Measurements from ENCODE around the gene MYO5C.
"Not testable (repeated sequence)": the region's sequence is repeated elsewhere in the genome, so short reads cannot be mapped to it uniquely, and the experiment has no call there.

Gene MYO5C

GRCh38 chr15:52180196-52180835 lies 115.3 kb downstream of the MYO5C start:
- H3K4me3 ChIP-seq (ENCODE audit: low read length) = peak overlapping the region; percentile 91
- no peak for DNase-seq (ENCODE audit: low read depth)
- H3K9ac ChIP-seq (ENCODE audit: low read length) = peak overlapping the region; percentile 84
- no peaks in the 10 kb centered on the region for H3K4me1 ChIP-seq (ENCODE audit: control insufficient read depth, insufficient read depth, low read length)
- H3K36me3 ChIP-seq (ENCODE audit: control insufficient read depth, insufficient read depth, low read length, severe bottlenecking) = no peaks in the 10 kb centered on the region
- no peaks in the 10 kb centered on the region for H3K27me3 ChIP-seq (replicated peaks; ENCODE audit: control insufficient read depth, insufficient read depth, low read length)
- no peaks in the 10 kb centered on the region for H3K9me3 ChIP-seq (ENCODE audit: control insufficient read depth, low read length)

- H3K4me1 ChIP-seq (ENCODE audit: control insufficient read depth, insufficient read depth, low read length) = no peaks in the 10 kb centered on the region
- H3K9ac ChIP-seq (ENCODE audit: low read length) = peak overlapping the region; percentile 84
- peak; percentile 88 for DNase-seq (ENCODE audit: low read depth)
- no peaks in the 10 kb centered on the region for H3K36me3 ChIP-seq (ENCODE audit: control insufficient read depth, insufficient read depth, low read length, severe bottlenecking)
- H3K27me3 ChIP-seq (replicated peaks; ENCODE audit: control insufficient read depth, insufficient read depth, low read length) = no peaks in the 10 kb centered on the region
- no peaks in the 10 kb centered on the region for H3K9me3 ChIP-seq (ENCODE audit: control insufficient read depth, low read length)
- H3K4me3 ChIP-seq (ENCODE audit: low read length) = peak overlapping the region; percentile 91
Observed at GRCh38 chr15:52179278-52180195, 116.1 kb downstream of the MYO5C start.

GRCh38 chr15:52178765-52179164 lies 116.8 kb downstream of the MYO5C start:
- Histone ChIP-seq H3K27me3 (replicated peaks; ENCODE audit: control insufficient read depth, insufficient read depth, low read length) (no peaks in the 10 kb centered on the region), H3K4me3 (ENCODE audit: low read length) (peak overlapping the region; percentile 91)
- peak; percentile 42 for DNase-seq (ENCODE audit: low read depth)

GRCh38 chr15:52172869-52173268 lies 122.7 kb downstream of the MYO5C start:
- H3K4me3 ChIP-seq (ENCODE audit: low read length) = no peak overlapping the region
- H3K27me3 ChIP-seq (replicated peaks; ENCODE audit: control insufficient read depth, insufficient read depth, low read length) = no peaks in the 10 kb centered on the region
- H3K4me1 ChIP-seq (ENCODE audit: control insufficient read depth, insufficient read depth, low read length) = no peaks in the 10 kb centered on the region
- H3K9me3 ChIP-seq (ENCODE audit: control insufficient read depth, low read length) = no peaks in the 10 kb centered on the region
- H3K36me3 ChIP-seq (ENCODE audit: control insufficient read depth, insufficient read depth, low read length, severe bottlenecking) = no peaks in the 10 kb centered on the region
- H3K9ac ChIP-seq (ENCODE audit: low read length) = no peak overlapping the region
- no peak for DNase-seq (ENCODE audit: low read depth)

More at GRCh38 chr15:52178765-52179164, 116.8 kb downstream of the MYO5C start:
- Histone ChIP-seq H3K9ac (ENCODE audit: low read length) (peak overlapping the region; percentile 84), H3K9me3 (ENCODE audit: control insufficient read depth, low read length) (no peaks in the 10 kb centered on the region), H3K36me3 (ENCODE audit: control insufficient read depth, insufficient read depth, low read length, severe bottlenecking) (no peaks in the 10 kb centered on the region), H3K4me1 (ENCODE audit: control insufficient read depth, insufficient read depth, low read length) (no peaks in the 10 kb centered on the region)

GRCh38 chr15:52171807-52172206 lies 123.8 kb downstream of the MYO5C start:
- no peaks in the 10 kb centered on the region for H3K36me3 ChIP-seq (ENCODE audit: control insufficient read depth, insufficient read depth, low read length, severe bottlenecking)
- H3K4me3 ChIP-seq (ENCODE audit: low read length) = no peak overlapping the region
- H3K9me3 ChIP-seq (ENCODE audit: control insufficient read depth, low read length) = no peaks in the 10 kb centered on the region
- no peaks in the 10 kb centered on the region for H3K4me1 ChIP-seq (ENCODE audit: control insufficient read depth, insufficient read depth, low read length)
- no peak for DNase-seq (ENCODE audit: low read depth)
- no peaks in the 10 kb centered on the region for H3K27me3 ChIP-seq (replicated peaks; ENCODE audit: control insufficient read depth, insufficient read depth, low read length)
- H3K9ac ChIP-seq (ENCODE audit: low read length) = no peak overlapping the region

GRCh38 chr15:52171386-52171785 lies 124.2 kb downstream of the MYO5C start:
- H3K4me1 ChIP-seq (ENCODE audit: control insufficient read depth, insufficient read depth, low read length) = no peaks in the 10 kb centered on the region
- H3K9me3 ChIP-seq (ENCODE audit: control insufficient read depth, low read length) = no peaks in the 10 kb centered on the region
- no peaks in the 10 kb centered on the region for H3K36me3 ChIP-seq (ENCODE audit: control insufficient read depth, insufficient read depth, low read length, severe bottlenecking)
- no peak overlapping the region for H3K4me3 ChIP-seq (ENCODE audit: low read length)
- H3K9ac ChIP-seq (ENCODE audit: low read length) = no peak overlapping the region
- H3K27me3 ChIP-seq (replicated peaks; ENCODE audit: control insufficient read depth, insufficient read depth, low read length) = no peaks in the 10 kb centered on the region
- peak; percentile 12 for DNase-seq (ENCODE audit: low read depth)

GRCh38 chr15:52170199-52170598 lies 125.4 kb downstream of the MYO5C start:
- not testable (repeated sequence) for H3K4me1 ChIP-seq (ENCODE audit: control insufficient read depth, insufficient read depth, low read length); H3K27me3 ChIP-seq (replicated peaks; ENCODE audit: control insufficient read depth, insufficient read depth, low read length); H3K36me3 ChIP-seq (ENCODE audit: control insufficient read depth, insufficient read depth, low read length, severe bottlenecking); H3K9me3 ChIP-seq (ENCODE audit: control insufficient read depth, low read length); H3K9ac ChIP-seq (ENCODE audit: low read length); DNase-seq (ENCODE audit: low read depth); H3K4me3 ChIP-seq (ENCODE audit: low read length)

GRCh38 chr15:52165494-52166131 lies 130.0 kb downstream of the MYO5C start:
- not testable (repeated sequence) for H3K4me1 ChIP-seq (ENCODE audit: control insufficient read depth, insufficient read depth, low read length); H3K9me3 ChIP-seq (ENCODE audit: control insufficient read depth, low read length); DNase-seq (ENCODE audit: low read depth); H3K4me3 ChIP-seq (ENCODE audit: low read length); H3K9ac ChIP-seq (ENCODE audit: low read length); H3K27me3 ChIP-seq (replicated peaks; ENCODE audit: control insufficient read depth, insufficient read depth, low read length); H3K36me3 ChIP-seq (ENCODE audit: control insufficient read depth, insufficient read depth, low read length, severe bottlenecking)

- Histone ChIP-seq H3K4me3 (ENCODE audit: low read length) (no peak overlapping the region), H3K9ac (ENCODE audit: low read length) (no peak overlapping the region), H3K27me3 (replicated peaks; ENCODE audit: control insufficient read depth, insufficient read depth, low read length) (no peaks in the 10 kb centered on the region), H3K36me3 (ENCODE audit: control insufficient read depth, insufficient read depth, low read length, severe bottlenecking) (no peaks in the 10 kb centered on the region), H3K4me1 (ENCODE audit: control insufficient read depth, insufficient read depth, low read length) (no peaks in the 10 kb centered on the region), H3K9me3 (ENCODE audit: control insufficient read depth, low read length) (no peaks in the 10 kb centered on the region)
- DNase-seq (ENCODE audit: low read depth) = peak; percentile 13
Observed at GRCh38 chr15:52164631-52165265, 130.9 kb downstream of the MYO5C start.

GRCh38 chr15:52163321-52164190 lies 132.0 kb downstream of the MYO5C start:
- H3K9me3 ChIP-seq (ENCODE audit: control insufficient read depth, low read length) = no peaks in the 10 kb centered on the region
- no peaks in the 10 kb centered on the region for H3K36me3 ChIP-seq (ENCODE audit: control insufficient read depth, insufficient read depth, low read length, severe bottlenecking)
- H3K9ac ChIP-seq (ENCODE audit: low read length) = no peak overlapping the region
- H3K4me1 ChIP-seq (ENCODE audit: control insufficient read depth, insufficient read depth, low read length) = no peaks in the 10 kb centered on the region
- H3K27me3 ChIP-seq (replicated peaks; ENCODE audit: control insufficient read depth, insufficient read depth, low read length) = no peaks in the 10 kb centered on the region
- no peak overlapping the region for H3K4me3 ChIP-seq (ENCODE audit: low read length)
- no peak for DNase-seq (ENCODE audit: low read depth)

All from adipocyte (in vitro differentiated cells).